EH (cell line): Measurements from ENCODE around the gene ZNF646.

Experiments used
- DNase-seq: peaks from one replicate; pipeline ENCODE4 v3.0.0-alpha.2; 2015; ENCODE audit warnings: low read depth

ZNF646 gene

DNA sequence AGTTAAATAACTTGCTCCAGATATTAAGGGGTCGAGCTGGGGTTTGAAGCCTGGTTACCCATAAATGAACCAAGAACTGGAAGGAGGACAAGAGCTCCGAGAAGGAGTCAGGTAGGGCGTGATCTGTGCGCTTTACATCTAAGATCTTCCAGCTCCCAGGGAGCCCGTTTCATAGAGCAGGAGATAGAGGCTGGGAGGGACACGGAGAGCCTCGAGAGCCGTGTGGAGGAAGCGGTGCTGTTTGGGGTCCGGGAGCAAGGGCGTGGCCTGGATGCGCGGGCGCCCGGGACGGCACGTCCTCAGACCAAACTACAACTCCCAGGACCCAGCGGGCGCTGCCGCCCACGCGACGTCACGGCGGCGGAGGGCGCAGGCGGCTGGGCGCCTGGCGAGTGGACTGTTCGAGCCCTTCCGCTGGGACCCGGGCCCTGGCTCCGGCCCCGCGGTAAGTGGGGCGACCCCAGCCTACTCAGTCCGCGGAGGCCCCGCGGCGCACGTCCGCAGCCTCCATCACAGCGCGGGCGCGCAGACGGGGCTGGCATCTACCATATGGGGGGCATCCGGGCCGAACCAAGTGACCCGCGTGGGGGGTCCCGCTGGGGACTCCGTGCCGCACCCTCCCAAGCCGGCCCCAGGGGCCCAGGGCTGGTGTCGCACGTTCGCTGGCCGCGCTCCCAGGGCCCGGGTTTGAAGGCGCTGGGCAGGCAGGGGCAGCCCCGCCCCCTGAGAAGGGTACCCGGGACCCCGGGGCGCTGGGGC lies 34.0 kb downstream of the ZNF646 start, which contains the start of gene BCKDK:
BCKDK (plus strand) TSS at position 352 of the 759 bp plus-strand sequence. CDS start 838 bp downstream, outside the sequence.
- DNase-seq = peak; percentile 79

GRCh38 chr16:31108794-31109558 lies 34.8 kb downstream of the ZNF646 start:
- DNase-seq = no peak

GRCh38 chr16:31109622-31110021 lies 35.4 kb downstream of the ZNF646 start:
- DNase-seq = no peak

- no peak for DNase-seq
Measured at GRCh38 chr16:31110106-31111034, 36.1 kb downstream of the ZNF646 start.

GRCh38 chr16:31111881-31112466 lies 37.8 kb downstream of the ZNF646 start:
- no peak for DNase-seq

GRCh38 chr16:31112711-31113110 lies 38.5 kb downstream of the ZNF646 start:
- DNase-seq = no peak

GRCh38 chr16:31113121-31114120 lies 39.2 kb downstream of the ZNF646 start:
- no peak for DNase-seq

DNA sequence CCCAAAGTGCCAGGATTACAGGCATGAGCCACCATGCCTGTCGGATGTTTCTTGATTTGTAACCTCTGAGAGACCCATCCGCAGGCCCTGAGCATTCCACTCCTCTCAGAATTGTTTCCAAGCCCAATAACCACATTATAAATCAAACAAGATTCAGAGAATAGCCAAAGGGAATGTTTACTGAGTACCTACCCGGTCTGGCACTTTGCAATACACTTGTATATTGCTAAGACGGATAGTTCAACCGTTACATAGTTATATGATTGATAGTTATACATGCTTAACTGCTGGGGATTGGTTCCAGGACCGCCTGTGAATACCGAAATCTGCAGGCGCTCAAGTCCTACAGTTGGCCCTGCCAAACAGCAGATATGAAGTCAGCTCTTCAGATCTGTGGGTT lies 40.2 kb downstream of the ZNF646 start:
- DNase-seq = no peak

DNA sequence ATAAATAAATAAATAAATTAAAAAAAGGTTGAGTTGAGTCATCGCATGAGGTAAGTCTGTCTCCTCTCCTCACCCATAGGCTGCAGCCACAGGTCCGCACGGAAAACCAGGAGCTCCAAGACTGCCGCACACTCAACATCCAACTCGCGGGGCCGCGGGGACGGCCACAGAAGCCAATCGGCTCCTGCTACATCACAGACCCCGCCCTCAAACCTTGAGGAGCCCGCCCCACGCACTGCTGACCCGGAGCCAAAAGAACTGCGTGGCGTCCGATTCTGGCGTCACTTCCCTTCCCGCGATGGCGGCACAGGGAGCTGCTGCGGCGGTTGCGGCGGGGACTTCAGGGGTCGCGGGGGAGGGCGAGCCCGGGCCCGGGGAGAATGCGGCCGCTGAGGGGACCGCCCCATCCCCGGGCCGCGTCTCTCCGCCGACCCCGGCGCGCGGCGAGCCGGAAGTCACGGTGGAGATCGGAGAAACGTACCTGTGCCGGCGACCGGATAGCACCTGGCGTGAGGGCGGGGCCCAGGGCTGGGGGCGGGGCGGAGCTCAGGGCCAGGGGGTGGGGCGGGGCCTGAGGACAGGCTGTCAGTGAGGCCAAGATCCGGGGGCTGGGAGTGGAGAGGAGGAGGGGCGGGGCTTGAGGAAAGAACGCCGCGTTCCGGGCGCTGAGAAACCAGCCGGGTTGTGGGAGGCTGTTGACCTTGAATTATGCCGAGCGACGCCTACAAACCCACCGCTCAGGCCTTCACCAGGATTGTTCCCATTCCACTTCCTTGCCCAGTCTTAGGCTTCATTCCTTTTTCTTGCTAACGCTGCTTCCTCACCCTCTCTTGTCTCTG lies 43.4 kb downstream of the ZNF646 start, which contains the start of gene KAT8:
KAT8 (plus strand) TSS at position 281 of the 839 bp plus-strand sequence; CDS start at position 299, 18 bp downstream.
- peak; percentile 98 for DNase-seq

DNA sequence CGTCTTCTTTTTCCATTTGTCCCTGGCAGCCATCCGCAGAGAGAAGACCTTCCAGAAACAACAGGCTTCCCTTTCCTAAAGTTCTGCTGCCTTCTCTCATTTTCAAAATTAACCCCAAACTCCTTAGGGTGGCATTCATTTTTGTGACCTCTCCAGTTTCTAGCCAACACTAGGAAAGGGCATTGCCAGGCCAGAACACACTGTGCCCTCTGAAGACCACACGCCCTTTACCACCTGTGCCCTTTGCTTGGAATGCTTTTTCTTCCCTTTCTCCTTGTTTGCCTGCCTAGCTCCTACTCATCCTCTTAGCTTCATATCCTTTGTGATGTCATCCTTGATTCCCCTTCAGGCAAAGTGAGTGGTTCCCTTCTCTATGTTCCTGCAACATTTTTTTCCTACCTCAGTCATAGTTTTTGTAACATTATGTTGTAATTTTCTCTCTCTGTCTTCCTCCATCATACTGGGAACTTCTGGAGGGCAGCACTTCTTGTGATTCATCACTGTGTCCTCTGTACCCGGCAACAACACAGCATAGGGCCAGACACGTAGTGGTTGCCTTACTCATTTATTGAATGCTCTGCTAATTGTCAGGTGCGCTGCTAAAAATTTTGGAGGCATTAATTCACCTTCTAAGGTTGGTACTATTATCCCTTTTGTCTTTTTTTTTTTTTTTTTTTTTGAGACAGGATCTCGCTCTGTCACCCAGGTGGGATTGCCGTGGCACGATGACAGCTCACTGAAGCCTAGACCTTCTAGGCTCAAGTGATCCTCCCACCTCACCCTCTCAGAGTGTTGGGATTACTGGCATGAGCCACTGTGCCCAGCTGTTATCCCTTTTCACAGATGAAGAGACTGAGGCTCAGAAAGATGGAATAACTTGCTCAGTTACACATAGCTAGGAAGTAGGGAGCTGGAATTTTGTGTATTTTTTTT lies 44.3 kb downstream of the ZNF646 start:
- DNase-seq = peak; percentile 90

GRCh38 chr16:31120129-31120528 lies 45.9 kb downstream of the ZNF646 start:
- DNase-seq = no peak

DNA sequence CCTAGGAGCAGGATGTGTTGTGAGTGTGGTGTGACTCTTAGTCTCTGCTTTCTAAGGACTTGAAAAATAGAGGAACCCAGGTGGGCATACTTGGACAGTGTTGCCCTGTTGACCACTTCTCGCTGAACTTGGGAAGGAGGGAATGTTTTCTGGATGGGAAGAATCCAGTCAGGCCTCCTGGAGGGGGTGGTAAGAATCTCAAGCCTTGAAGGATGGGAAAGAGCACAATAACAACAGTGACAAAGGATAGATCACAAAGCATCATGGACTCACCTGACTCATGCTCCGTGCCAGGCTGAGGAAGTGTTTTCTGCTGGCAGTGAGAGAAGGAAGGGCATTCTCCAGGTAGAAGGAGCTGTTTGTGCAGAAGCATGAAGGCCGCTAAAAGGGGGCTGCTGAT lies 51.6 kb downstream of the ZNF646 start:
- DNase-seq = no peak

- DNase-seq = no peak
Measured at GRCh38 chr16:31127182-31127581, 53.0 kb downstream of the ZNF646 start.

DNA sequence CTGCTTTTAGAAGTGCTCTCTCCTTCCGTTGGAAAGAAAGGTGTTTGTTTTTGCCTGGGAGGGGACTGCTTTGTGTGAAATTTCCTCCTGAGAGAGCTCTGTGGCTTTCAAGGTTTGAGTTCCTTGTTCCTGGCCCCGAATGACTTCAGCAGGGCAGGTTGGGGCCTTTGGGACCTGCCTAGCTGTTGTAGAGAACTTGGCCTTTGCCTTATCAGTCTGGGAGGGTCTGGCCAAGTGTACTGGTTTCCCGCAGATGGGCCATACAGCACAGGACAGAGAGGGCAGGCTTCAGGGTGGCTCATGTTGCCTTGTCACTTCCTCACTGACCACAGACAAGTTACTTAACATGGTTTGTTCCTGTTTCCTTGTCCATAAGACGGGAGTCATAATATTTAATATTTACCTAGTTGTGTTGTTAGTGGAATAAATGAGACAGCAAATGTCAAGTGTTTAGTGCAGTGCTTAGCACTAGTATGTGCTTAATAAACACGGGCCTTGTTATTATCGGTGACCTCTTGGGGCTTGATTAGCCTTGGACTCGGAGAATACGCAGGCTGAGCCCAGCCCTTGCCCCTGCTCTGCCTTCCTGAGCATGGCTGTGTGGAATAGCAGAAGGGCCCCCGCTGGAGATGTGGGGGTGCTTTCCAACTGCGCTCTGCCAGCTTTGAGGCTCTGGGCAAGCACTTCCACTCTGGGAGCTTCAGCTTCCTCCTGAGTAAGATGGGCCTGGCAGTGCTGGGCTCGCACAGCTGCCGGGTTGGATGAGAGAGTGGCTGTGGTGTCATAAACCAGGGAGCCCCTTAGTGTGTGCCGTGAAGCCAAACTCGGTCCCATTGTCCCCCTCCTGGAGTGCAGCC lies 54.7 kb downstream of the ZNF646 start:
- DNase-seq = no peak

DNA sequence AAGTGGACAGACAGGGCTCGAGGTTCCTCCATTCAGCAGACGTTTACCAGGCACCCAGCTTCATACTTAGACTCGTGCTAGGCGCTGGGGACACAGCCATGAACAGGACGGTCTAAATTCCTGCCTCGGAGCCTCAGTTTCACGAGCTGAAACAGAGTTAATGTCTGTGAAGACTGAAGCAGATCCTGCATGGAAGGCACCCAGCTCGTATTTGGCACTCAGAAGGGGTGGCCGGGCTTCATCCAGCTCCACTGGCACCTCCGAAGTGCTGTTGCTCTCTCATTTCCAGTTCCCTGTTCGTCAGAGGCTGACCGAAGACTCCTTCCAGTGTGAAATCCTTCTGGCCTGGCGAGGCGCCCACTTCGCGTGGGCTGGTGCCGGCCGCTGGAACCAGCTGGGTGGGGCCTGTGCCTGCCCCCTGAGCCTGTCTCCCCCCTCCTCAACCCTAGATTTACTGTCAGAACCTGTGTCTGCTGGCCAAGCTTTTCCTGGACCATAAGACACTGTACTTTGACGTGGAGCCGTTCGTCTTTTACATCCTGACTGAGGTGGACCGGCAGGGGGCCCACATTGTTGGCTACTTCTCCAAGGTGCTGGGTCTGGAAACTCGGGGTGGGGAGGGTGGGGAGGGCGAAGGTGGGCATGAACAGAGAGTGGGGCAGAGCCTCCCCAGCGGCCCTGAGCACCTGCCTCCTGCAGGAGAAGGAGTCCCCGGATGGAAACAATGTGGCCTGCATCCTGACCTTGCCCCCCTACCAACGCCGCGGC lies 55.5 kb downstream of the ZNF646 start:
- no peak for DNase-seq

DNA sequence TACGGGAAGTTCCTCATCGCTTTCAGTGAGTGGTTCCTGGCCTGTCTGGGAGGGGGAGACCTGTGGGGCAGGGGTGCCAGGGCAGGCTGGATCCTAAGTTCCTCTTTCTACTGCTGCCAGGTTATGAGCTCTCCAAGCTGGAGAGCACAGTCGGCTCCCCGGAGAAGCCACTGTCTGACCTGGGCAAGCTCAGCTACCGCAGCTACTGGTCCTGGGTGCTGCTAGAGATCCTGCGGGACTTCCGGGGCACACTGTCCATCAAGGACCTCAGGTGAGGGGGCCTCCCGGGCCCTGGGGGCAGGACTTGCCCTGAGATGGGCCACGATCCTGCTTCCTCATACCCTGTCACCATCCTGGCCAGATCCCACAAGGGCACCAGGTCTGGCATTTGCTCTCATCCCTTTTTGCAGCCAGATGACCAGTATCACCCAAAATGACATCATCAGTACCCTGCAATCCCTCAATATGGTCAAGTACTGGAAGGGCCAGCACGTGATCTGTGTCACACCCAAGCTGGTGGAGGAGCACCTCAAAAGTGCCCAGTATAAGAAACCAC lies 56.2 kb downstream of the ZNF646 start:
- no peak for DNase-seq
